Activated CD8-positive, alpha-beta memory T cell treated with anti-CD3 and anti-CD28 coated beads for 1 hour (primary cell): ENCODE data around the gene EP400.

ENCODE experiments used
- DNase-seq, 2 donors: peaks; one replicate each; pipeline ENCODE4 v3.0.0-alpha.2; 2020; ENCODE audit warnings: low read depth in 1 of 2; ENCODE audit errors: extremely low read depth in 1 of 2

EP400 gene

DNA sequence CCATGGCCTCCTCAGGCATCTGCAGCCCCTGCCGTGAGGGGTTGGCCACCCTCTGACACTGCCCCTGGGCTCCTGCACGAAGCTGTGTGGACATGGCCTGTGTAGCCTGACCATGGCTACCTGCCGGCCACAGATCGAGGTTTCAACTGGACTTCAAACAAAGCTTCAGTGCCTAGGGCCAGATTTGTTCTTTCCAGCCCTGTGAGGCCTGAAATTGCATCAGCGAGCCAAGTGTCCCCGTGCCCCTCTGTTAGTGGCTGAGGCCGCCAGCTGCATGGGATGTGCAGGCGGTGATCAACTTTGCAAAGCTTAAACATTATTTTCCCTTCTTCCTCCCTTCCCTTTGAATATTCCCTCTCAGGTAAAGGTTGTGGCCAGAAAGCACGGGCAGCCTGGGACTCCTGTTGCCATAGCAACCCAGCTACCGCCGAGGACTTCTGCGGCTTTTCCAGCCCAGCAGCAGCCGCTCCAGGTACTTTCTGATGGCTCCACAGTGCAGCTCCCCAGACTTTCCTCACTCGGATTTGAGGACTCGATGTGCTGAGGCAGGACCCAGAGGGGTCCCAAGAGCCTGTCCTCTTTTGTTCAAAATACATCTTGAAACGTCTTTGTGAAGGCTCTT lies 158.6 kb downstream of the EP400 start:
- no peak for DNase-seq

- no peak for DNase-seq
Observed at GRCh38 chr12:132109741-132110140, 160.0 kb downstream of the EP400 start.

DNA sequence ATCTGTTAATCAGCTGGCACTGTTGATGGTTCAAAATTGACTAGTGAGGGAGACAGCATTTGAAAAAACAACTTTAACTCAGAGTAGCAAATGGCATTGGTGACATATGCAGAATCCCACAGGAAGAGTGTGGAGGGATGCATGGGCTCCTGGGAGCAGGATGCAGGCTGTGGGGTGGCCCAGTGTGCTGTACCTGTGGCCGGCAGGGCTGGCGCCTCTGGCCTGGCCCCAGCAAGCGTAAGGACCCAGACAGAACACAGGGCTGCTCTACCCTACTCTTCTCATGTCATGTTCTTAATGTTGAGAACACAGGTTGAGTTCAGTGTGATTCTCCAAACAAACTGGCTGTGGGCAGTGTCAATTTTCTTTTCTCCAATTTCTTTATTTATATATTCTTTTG lies 160.9 kb downstream of the EP400 start:
- DNase-seq = no peak

DNA sequence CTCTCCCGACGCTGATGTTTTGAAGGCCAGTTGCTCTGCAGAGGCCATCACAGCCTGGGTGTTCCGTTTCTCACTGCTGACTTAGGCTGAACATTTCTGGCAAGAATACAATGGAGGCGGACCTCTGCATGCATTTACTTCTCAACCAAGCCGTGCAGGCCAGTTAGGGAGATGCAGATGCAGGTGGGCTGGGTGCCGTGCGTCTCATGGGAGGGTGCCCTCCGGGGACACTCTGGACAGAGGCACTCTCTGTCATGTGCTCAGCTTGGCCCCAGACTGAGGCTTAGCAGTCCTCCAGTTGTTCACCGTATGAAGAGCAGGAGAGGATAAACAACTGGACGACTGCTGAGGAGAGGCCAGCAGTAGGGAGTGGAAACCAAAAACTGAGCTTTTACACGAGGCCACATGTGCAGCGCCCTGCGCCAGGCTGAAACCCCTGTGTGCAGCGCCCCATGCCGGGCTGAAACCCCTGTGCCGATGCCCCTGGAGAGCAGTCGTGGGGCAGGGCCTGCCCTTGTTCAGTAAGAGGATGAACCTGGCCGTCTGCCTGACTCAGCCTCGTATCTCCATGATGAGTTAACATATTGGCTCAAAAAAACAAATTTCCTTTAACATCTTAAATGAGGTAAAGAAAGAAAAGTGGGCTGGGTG lies 162.0 kb downstream of the EP400 start:
- no peak for DNase-seq

GRCh38 chr12:132114667-132115066 lies 164.9 kb downstream of the EP400 start:
- DNase-seq = no peak

DNA sequence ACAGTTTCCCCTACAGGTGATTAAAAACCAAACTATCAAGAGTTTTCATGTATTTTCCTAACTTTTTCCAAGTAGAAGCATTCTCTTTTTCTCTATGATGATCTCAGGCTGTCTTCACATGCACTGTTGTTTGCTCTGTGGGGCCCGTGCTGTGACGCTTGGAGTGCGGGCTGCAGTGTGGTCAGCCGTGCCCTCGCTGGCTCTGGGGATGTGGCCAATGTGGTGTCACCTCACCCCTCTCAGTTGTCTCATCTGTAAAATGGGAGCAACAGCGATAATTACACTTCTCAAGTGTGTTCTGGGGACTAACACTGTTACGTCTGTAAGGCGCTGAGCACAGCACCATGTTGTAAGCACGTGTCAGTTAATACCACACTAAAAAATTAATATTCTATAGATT lies 165.8 kb downstream of the EP400 start:
- DNase-seq = no peak

GRCh38 chr12:132116709-132117557 lies 167.2 kb downstream of the EP400 start:
- no peak for DNase-seq

DNA sequence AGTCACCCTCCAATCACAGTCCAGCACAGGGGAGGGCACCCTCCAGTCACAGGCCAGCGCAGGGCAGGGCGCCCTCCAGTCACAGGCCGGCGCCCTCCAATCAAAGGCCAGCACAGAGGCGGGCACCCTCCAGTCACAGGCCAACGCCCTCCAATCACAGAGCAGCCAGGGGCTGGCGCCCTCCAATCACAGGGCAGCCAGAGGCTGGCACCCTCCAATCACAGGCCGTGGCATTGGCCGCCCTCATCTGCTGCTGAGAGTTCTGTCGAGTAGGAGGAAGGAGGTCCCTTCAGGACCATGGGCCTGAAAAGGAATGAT lies 167.8 kb downstream of the EP400 start:
- DNase-seq = no peak

- DNase-seq = no peak
Observed at GRCh38 chr12:132118876-132119275, 169.1 kb downstream of the EP400 start.

GRCh38 chr12:132121283-132121682 lies 171.5 kb downstream of the EP400 start:
- no peak for DNase-seq

GRCh38 chr12:132123970-132124765 lies 174.4 kb downstream of the EP400 start:
- DNase-seq = no peak

- DNase-seq = no peak
Observed at GRCh38 chr12:132124766-132125425, 175.2 kb downstream of the EP400 start.

DNA sequence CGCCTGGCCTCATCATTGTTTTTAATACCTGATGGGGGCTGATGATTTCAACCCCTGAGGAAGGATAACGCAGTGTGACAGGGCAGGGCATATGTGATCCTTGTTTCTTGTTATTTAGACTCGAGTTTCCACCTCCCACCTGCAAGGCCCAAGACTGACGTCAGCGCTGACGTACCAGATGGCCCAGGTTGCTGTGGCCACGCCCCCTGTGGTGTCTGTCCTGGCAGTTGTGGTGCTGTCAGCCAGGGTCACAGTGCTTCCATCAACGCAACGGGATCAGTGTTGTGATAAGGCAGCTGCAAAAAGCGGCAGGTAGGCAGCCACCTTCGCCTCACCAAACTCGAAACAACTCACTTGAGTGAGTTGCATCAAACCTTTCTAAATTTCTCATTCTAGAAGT lies 176.0 kb downstream of the EP400 start:
- no peak for DNase-seq

DNA sequence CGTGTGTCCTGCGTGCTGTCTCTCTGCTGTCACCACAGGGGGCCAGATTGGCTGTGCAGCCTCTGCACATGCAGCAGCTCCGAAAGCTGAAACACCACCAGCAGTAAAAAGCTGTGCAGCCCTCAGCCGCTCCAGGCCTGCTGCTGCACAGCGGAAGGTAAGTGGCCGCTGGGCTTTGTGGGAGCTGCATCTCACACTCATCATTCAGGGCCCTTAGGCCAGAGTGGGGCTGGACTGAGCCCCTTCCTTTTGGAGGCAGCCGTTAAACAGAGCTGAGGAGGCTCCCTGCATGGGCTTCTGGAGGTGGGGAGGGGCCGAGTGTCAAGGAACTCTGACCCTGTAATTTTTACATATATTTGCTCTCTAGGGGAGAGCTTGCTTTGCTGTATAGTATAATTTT lies 177.3 kb downstream of the EP400 start:
- DNase-seq = no peak

DNA sequence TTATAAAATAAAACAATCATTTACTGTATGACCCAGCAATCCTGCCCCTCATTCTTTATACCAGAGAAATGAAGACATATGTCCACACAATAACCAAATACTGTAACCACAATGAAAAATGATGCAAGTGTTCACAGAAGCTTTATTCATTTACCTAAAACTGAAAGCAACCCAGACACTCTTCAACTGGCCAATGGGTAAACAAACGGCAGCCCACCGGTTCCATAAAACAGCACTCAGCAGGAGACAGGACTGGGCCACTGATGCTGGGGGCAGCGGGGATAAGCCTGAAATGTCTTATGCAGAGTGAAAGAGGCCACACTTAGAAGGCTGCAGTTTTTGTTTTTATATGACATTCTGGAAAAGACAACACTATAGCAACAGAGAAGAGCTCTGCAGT lies 179.3 kb downstream of the EP400 start:
- no peak for DNase-seq

- DNase-seq = no peak
Observed at GRCh38 chr12:132130690-132131089, 180.9 kb downstream of the EP400 start.
